HG03521 (cell line): ENCODE results near the gene CPB1.

Experiments
- ATAC-seq: cut with Tn5 transposase; IDR thresholded peaks from one replicate; pipeline ENCODE4 v1.9.1; 2021; ENCODE audit warnings: mild to moderate bottlenecking, moderate library complexity; ENCODE audit not compliant: unreplicated experiment

Gene CPB1

GRCh38 chr3:148881286-148881685, 53.7 kb downstream of the CPB1 start:
- no peak for ATAC-seq

GRCh38 chr3:148882288-148882687, 54.7 kb downstream of the CPB1 start:
- no peak for ATAC-seq

- ATAC-seq: no peak
Measured at GRCh38 chr3:148883163-148883562, 55.6 kb downstream of the CPB1 start.

GRCh38 chr3:148884261-148884660, 56.6 kb downstream of the CPB1 start:
- no peak for ATAC-seq

- ATAC-seq: no peak
Measured at GRCh38 chr3:148889828-148890227, 62.2 kb downstream of the CPB1 start.

- no peak for ATAC-seq
Measured at GRCh38 chr3:148896062-148896461, 68.5 kb downstream of the CPB1 start.

- ATAC-seq: no peak
Measured at GRCh38 chr3:148901987-148902791, 74.6 kb downstream of the CPB1 start.

- no peak for ATAC-seq
Measured at GRCh38 chr3:148903022-148903442, 75.4 kb downstream of the CPB1 start.

GRCh38 chr3:148903941-148904340, 76.3 kb downstream of the CPB1 start:
- ATAC-seq: no peak

GRCh38 chr3:148906667-148907066, 79.1 kb downstream of the CPB1 start:
- ATAC-seq: no peak
